ENCODE results near the gene C20orf173. TPM values are rescaled to one million over a fixed set of nuclear protein-coding genes. Genes with fewer than 3 reads are reported as not detected.

Gene C20orf173
- total and polyA plus RNA-seq, 7 donors, result not detected

GRCh38 chr20:35572838-35573237 lies 43.4 kb upstream of the C20orf173 start:
- Histone ChIP-seq H3K36me3 (ENCODE audit: insufficient read depth in 1 of 2, low read depth in 1 of 2) (no peaks in the 10 kb centered on the region), H3K4me1 (no peaks in the 10 kb centered on the region), H3K27me3 (ENCODE audit: insufficient read depth in 3 of 3, low read length in 2 of 3) (no peaks in the 10 kb centered on the region), H3K4me3 (no peak overlapping the region), H3K9me3 (no peaks in the 10 kb centered on the region), H3K27ac (no peak overlapping the region)
- DNase-seq (no peak), ATAC-seq (no peak)
- WGBS, 3 donors, result 95 to 98% (median 95%) methylated on average over 4 of the region's 4 CpGs
- intact Hi-C loops (cut with DNase I), result no loop called here
- no peak for TF ChIP-seq CTCF (IDR thresholded peaks at IDR 0.05)

GRCh38 chr20:35571555-35571954 lies 42.1 kb upstream of the C20orf173 start:
- intact Hi-C loops (cut with DNase I), result no loop called here
- no peak for ATAC-seq
- TF ChIP-seq CTCF (IDR thresholded peaks at IDR 0.05), result no peak

GRCh38 chr20:35568645-35569044 lies 39.2 kb upstream of the C20orf173 start:
- H3K4me1 ChIP-seq, result no peaks in the 10 kb centered on the region
- DNase-seq (peak in 1 of 2 donors; percentile 4), ATAC-seq (no peak)
- TF ChIP-seq CTCF (IDR thresholded peaks at IDR 0.05), result no peak
- H3K27ac ChIP-seq, result no peak overlapping the region
- H3K9me3 ChIP-seq, result no peaks in the 10 kb centered on the region
- 7 to 30% (median 21%) methylated on average over 2 of the region's 2 CpGs for WGBS, 3 donors
- no peak overlapping the region for H3K4me3 ChIP-seq
- H3K36me3 ChIP-seq (ENCODE audit: insufficient read depth in 1 of 2, low read depth in 1 of 2), result no peaks in the 10 kb centered on the region
- no peaks in the 10 kb centered on the region for H3K27me3 ChIP-seq (ENCODE audit: insufficient read depth in 3 of 3, low read length in 2 of 3)
- intact Hi-C loops (cut with DNase I), result no loop called here

More at GRCh38 chr20:35571555-35571954, 42.1 kb upstream of the C20orf173 start:
- no peak overlapping the region for H3K4me3 ChIP-seq
- no peaks in the 10 kb centered on the region for H3K4me1 ChIP-seq
- H3K36me3 ChIP-seq (ENCODE audit: insufficient read depth in 1 of 2, low read depth in 1 of 2), result no peaks in the 10 kb centered on the region
- H3K27ac ChIP-seq, result no peak overlapping the region
- H3K9me3 ChIP-seq, result no peaks in the 10 kb centered on the region
- H3K27me3 ChIP-seq (ENCODE audit: insufficient read depth in 3 of 3, low read length in 2 of 3), result no peaks in the 10 kb centered on the region
- no peak for DNase-seq

GRCh38 chr20:35564905-35565304 lies 35.5 kb upstream of the C20orf173 start:
- WGBS, 3 donors, result 90 to 94% (median 91%) methylated on average over 7 of the region's 7 CpGs
- ATAC-seq, result no peak
- Histone ChIP-seq H3K4me1 (no peaks in the 10 kb centered on the region), H3K4me3 (no peak overlapping the region), H3K9me3 (no peaks in the 10 kb centered on the region), H3K36me3 (ENCODE audit: insufficient read depth in 1 of 2, low read depth in 1 of 2) (no peaks in the 10 kb centered on the region), H3K27ac (no peak overlapping the region), H3K27me3 (ENCODE audit: insufficient read depth in 3 of 3, low read length in 2 of 3) (no peaks in the 10 kb centered on the region)
- TF ChIP-seq CTCF (IDR thresholded peaks at IDR 0.05), result no peak
- peak in 1 of 2 donors; percentile 37 for DNase-seq
- intact Hi-C loops (cut with DNase I), result no loop called here

- WGBS, 3 donors, result 84 to 87% (median 85%) methylated on average over 10 of the region's 10 CpGs
- no peak for TF ChIP-seq CTCF (IDR thresholded peaks at IDR 0.05)
These were observed 34.4 kb upstream of the C20orf173 start for GRCh38 chr20:35563834-35564233.

More at GRCh38 chr20:35563834-35564233, 34.4 kb upstream of the C20orf173 start:
- H3K4me1 ChIP-seq, result no peaks in the 10 kb centered on the region
- H3K9me3 ChIP-seq, result no peaks in the 10 kb centered on the region
- DNase-seq (peak in 1 of 2 donors; percentile 4), ATAC-seq (no peak)
- H3K4me3 ChIP-seq, result no peak overlapping the region
- no peaks in the 10 kb centered on the region for H3K27me3 ChIP-seq (ENCODE audit: insufficient read depth in 3 of 3, low read length in 2 of 3)
- intact Hi-C loops (cut with DNase I), result no loop called here
- no peak overlapping the region for H3K27ac ChIP-seq
- H3K36me3 ChIP-seq (ENCODE audit: insufficient read depth in 1 of 2, low read depth in 1 of 2), result peaks cover 0 to 2% of the 10 kb centered on the region in 2 donors

Data from psoas muscle (tissue), 8 donors.